BJ (cell line): Measurements from ENCODE around the gene SYK. TPM values are rescaled to one million over a fixed set of nuclear protein-coding genes. Genes with fewer than 3 reads are reported as not detected.
"Not testable (repeated sequence)": the region's sequence is repeated elsewhere in the genome, so short reads cannot be mapped to it uniquely, and the experiment has no call there.

Experiments
- CTCF ChIA-PET: fragments of 350-600 bp; formaldehyde crosslinking; extraction: SDS; loops from one replicate; lab custom pipeline; 2021; ENCODE audit warnings: antibody characterized with exemption, inconsistent platforms; lab: Yijun Ruan, JAX
- POLR2A ChIA-PET: fragments of 300-600 bp; sonication (Branson Sonifier 250); formaldehyde crosslinking; extraction: SDS; loops from one replicate; lab custom pipeline; 2021; ENCODE audit warnings: antibody characterized with exemption; lab: Charles Lee
- DNase-seq: peaks from one replicate; pipeline ENCODE4 v3.0.0-alpha.2; 2011; ENCODE audit warnings: low read depth
- H3K27me3 ChIP-seq: 2 replicates; pipeline ENCODE4 v1.6.0; 2011; ENCODE audit warnings: low read length; ENCODE audit not compliant: control insufficient read depth, insufficient read depth
- H3K36me3 ChIP-seq: 2 replicates; pipeline ENCODE4 v1.5.1; 2011; ENCODE audit warnings: low read length; ENCODE audit not compliant: control insufficient read depth, insufficient read depth
- H3K4me3 ChIP-seq: 2 replicates; pipeline ENCODE4 v1.5.1; 2011; ENCODE audit warnings: low read depth, mild to moderate bottlenecking, control low read depth, low read length
- CTCF ChIP-seq: IDR thresholded peaks from 2 replicates; pipeline ENCODE4 v1.5.1; 2011; ENCODE audit warnings: low read depth, mild to moderate bottlenecking, control low read depth, inconsistent platforms, low read length, moderate library complexity; ENCODE audit not compliant: insufficient read depth
- polyA plus RNA-seq: library from polyadenylated mRNA; depleted of rRNA; stranded (reverse); fragments of >200 nt; gene quantifications from 2 replicates; pipeline ENCODE4 v1.2.3, GENCODE V29; 2011

The SYK gene
- polyA plus RNA-seq, 1 experiment, result not detected

GRCh38 chr9:90880669-90881068 is 79.0 kb downstream of the SYK start:
- peaks cover 2% of the 10 kb centered on the region; the same call in 1 of the 2 replicates for H3K27me3 ChIP-seq
- no peak for DNase-seq
- H3K4me3 ChIP-seq, result no peak overlapping the region
- ChIA-PET CTCF (interaction anchor here (1.2 kb wide), 1 partner anchor 1283 kb away, joined by 3 read pairs; no protein-coding TSS in a partner anchor), POLR2A (no interaction called here)
- no peak for TF ChIP-seq CTCF
- H3K36me3 ChIP-seq, result no peaks in the 10 kb centered on the region

- Histone ChIP-seq H3K4me3 (no peak overlapping the region), H3K36me3 (no peaks in the 10 kb centered on the region), H3K27me3 (peaks cover 2% of the 10 kb centered on the region; the same call in 1 of the 2 replicates)
- DNase-seq, result no peak
- TF ChIP-seq CTCF, result no peak
- POLR2A ChIA-PET, result no interaction called here
- CTCF ChIA-PET, result interaction anchor here (1.2 kb wide), 1 partner anchor 1284 kb away, joined by 3 read pairs; no protein-coding TSS in a partner anchor
Observed at GRCh38 chr9:90881648-90882047, 80.0 kb downstream of the SYK start.

GRCh38 chr9:90882991-90883600 is 81.5 kb downstream of the SYK start:
- ChIA-PET POLR2A (no interaction called here), CTCF (interaction anchor here (0.6 kb wide), 1 partner anchor 743 kb away, joined by 4 read pairs; no protein-coding TSS in a partner anchor)
- TF ChIP-seq CTCF, result no peak
- Histone ChIP-seq H3K4me3 (no peak overlapping the region), H3K27me3 (peaks cover 2% of the 10 kb centered on the region; the same call in 1 of the 2 replicates), H3K36me3 (no peaks in the 10 kb centered on the region)
- DNase-seq, result no peak

- ChIA-PET CTCF (no interaction called here), POLR2A (no interaction called here)
- H3K4me3 ChIP-seq, result no peak overlapping the region
- no peak for DNase-seq
- H3K36me3 ChIP-seq, result no peaks in the 10 kb centered on the region
- H3K27me3 ChIP-seq, result peaks cover 2% of the 10 kb centered on the region; the same call in 1 of the 2 replicates
- no peak for TF ChIP-seq CTCF
Observed at GRCh38 chr9:90883661-90884060, 82.0 kb downstream of the SYK start.

- no peaks in the 10 kb centered on the region for H3K36me3 ChIP-seq
- no peak overlapping the region for H3K4me3 ChIP-seq
- no peak for DNase-seq
- peaks cover 2% of the 10 kb centered on the region; the same call in 1 of the 2 replicates for H3K27me3 ChIP-seq
- no peak for TF ChIP-seq CTCF
- ChIA-PET CTCF (no interaction called here), POLR2A (no interaction called here)
Observed at GRCh38 chr9:90884178-90884577, 82.6 kb downstream of the SYK start.

GRCh38 chr9:90886868-90887267 is 85.2 kb downstream of the SYK start:
- DNase-seq, H3K27me3 ChIP-seq, POLR2A ChIA-PET, H3K4me3 ChIP-seq, CTCF ChIA-PET, H3K36me3 ChIP-seq: not testable (repeated sequence)
